Activated T-helper 1 cell treated with anti-CD3 and anti-CD28 coated beads, Interleukin-12 subunit alpha, Interleukin-12 subunit beta, Interleukin-2, Interleukin-4 antibody, amounts not matched to agents 30 ng/mL and 10 ng/mL and 1 ng/mL, durations not matched to agents 14 hours and 24 hours and 36 hours (primary cell): ENCODE data around the gene ADTRP. TPM values are rescaled to one million over a fixed set of nuclear protein-coding genes. Genes with fewer than 3 reads are reported as not detected.
"Not testable (repeated sequence)": the region's sequence is repeated elsewhere in the genome, so short reads cannot be mapped to it uniquely, and the experiment has no call there.

Experiments
- DNase-seq: peaks from one replicate; pipeline ENCODE4 v3.0.0; 2021; ENCODE audit warnings: low spot score
- H3K27ac Mint-ChIP-seq: one replicate; pipeline ENCODE4 v1.8.0; 2021; ENCODE audit warnings: mild to moderate bottlenecking, mixed read lengths
- H3K27me3 Mint-ChIP-seq: one replicate; pipeline ENCODE4 v1.8.0; 2022; ENCODE audit warnings: mild to moderate bottlenecking, moderate library complexity, mixed read lengths; ENCODE audit not compliant: insufficient read depth
- H3K36me3 Mint-ChIP-seq: one replicate; pipeline ENCODE4 v1.8.0; 2021; ENCODE audit warnings: low read depth, mixed read lengths
- H3K4me1 Mint-ChIP-seq: one replicate; pipeline ENCODE4 v1.8.0; 2021; ENCODE audit warnings: low read depth, mixed read lengths
- H3K4me3 Mint-ChIP-seq: one replicate; pipeline ENCODE4 v1.8.0; 2021; ENCODE audit warnings: mild to moderate bottlenecking, moderate library complexity, mixed read lengths
- H3K9me3 Mint-ChIP-seq: one replicate; pipeline ENCODE4 v1.8.0; 2021; ENCODE audit warnings: mixed read lengths
- intact Hi-C: fragments of 100-400 bp; cut with micrococcal nuclease; formaldehyde crosslinking; loops from one replicate; pipeline ENCODE4 v1.15.1; 2024
- total RNA-seq: library from RNA; stranded (reverse); gene quantifications from 2 replicates; pipeline ENCODE4 v1.2.3, GENCODE V29; 2022

The ADTRP gene
- total RNA-seq, 1 donor from 2014 or later: 10.6 TPM

DNA sequence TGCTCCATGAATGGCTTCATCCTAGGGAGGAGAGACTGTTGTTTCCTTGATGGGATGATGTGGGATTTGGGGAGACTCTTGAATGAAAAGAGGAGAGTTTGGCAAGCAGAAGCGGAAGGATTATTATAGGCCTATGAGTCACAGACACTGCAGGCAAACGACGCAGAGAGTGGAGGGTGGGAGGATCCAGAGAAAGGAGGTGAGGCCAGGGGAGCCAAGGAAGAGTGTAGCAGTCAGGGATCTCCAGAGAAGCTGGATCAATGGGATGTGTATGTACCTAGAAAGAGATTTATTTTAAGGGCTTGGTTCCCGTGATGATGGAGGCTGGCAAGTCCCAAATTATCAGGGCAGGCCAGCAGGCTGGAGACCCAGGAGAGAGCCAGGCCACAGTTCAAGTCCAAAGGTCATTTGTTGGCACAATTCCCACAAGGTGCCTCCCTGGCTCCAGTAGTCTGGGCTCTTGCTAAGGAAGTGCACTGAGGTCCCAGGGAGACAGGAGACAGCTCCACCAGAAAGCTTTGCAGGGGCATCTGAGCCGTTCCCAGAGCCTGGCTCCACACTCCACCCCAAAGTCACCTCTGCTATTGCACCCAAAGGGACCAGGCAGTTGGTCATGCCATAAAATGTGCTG, 76.0 kb downstream of the ADTRP start:
- no peak for DNase-seq
- H3K4me1 Mint-ChIP-seq: peaks cover 29% of the 10 kb centered on the region
- no peaks in the 10 kb centered on the region for H3K9me3 Mint-ChIP-seq
- no peaks in the 10 kb centered on the region for H3K36me3 Mint-ChIP-seq
- intact Hi-C loops: no loop called here
- H3K4me3 Mint-ChIP-seq: no peak overlapping the region
- H3K27me3 Mint-ChIP-seq: no peaks in the 10 kb centered on the region
- peak overlapping the region; percentile 35 for H3K27ac Mint-ChIP-seq

DNA sequence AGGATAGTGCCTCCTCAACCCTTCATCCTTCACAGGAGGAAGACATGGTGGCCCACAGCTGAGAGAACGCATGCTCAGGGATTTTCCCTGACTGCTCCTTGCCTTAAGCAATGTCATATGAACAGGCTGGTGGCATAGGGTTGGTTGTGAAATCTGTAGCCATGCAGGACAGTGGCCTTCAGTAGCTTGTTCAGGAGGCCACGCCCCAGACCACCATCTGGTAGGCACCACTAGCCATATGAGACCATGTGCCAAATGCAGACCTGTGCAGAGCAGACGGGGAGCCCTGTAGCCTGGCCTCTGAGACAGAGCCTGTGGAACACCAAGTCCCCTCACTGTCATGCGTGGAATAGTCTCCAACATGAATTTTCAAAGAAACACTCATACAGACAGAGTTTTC, 76.5 kb downstream of the ADTRP start:
- no peak for DNase-seq
- Mint-ChIP-seq H3K27me3 (no peaks in the 10 kb centered on the region), H3K4me3 (no peak overlapping the region), H3K36me3 (no peaks in the 10 kb centered on the region), H3K27ac (peak overlapping the region; percentile 35), H3K4me1 (peaks cover 29% of the 10 kb centered on the region), H3K9me3 (no peaks in the 10 kb centered on the region)
- intact Hi-C loops: no loop called here

DNA sequence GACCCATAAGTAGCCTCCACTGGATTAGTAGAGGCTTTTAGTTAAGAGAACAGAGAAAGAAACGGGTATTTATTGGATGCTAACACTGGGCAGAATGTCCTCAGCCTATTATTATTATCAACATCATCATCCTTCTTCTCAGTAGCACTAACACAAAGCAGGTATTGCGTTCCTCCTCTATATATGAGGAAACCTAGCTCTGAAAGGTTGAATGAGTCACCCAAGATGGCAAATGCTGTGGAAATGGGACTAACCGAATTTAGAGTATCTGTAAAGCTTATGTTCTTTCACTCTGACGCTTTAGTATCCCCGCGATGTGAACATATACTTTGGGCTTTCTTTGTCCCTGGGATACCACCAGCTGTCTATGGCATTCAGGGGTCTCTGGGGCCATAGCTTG, 77.0 kb downstream of the ADTRP start:
- intact Hi-C loops: loop anchor here (2.0 kb wide), 1 partner anchor 309 kb away; no protein-coding TSS in a partner anchor
- Mint-ChIP-seq H3K27me3 (no peaks in the 10 kb centered on the region), H3K36me3 (no peaks in the 10 kb centered on the region), H3K9me3 (no peaks in the 10 kb centered on the region), H3K4me1 (peaks cover 29% of the 10 kb centered on the region), H3K27ac (no peak overlapping the region), H3K4me3 (no peak overlapping the region)
- DNase-seq: no peak

DNA sequence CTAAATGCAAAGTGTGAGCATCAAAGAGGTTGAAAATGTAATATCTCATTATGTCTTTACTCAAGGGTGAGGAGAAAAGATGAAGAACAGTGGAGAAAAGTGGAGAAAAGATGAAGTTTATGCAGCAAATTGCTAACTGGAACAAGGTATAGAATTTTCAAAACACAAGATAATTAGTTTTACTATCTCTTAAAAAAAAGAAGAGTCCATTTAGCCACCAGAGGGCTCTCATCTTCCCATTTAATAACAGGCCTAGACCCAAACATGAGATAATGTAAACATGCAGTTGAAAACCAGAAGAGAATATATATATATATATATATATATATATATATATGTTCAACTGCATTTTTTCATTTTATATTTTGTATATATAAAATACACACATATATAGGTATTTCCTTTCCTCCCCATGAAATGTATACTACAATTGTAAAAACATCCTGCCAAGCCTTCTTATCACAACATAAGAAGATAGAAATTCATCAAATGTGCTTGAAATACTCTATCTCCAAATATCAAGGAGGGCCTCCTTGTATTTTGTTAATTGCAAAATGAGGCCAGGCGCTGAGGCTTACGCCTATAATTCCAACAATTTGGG, 78.4 kb downstream of the ADTRP start:
- Mint-ChIP-seq H3K36me3 (no peaks in the 10 kb centered on the region), H3K27me3 (no peaks in the 10 kb centered on the region), H3K27ac (peak overlapping the region; percentile 37), H3K9me3 (no peaks in the 10 kb centered on the region), H3K4me1 (peaks cover 26% of the 10 kb centered on the region), H3K4me3 (no peak overlapping the region)
- intact Hi-C loops: loop anchor here (1.0 to 2.0 kb wide), 4 partner anchors 11 to 589 kb away; no protein-coding TSS in a partner anchor
- no peak for DNase-seq

DNA sequence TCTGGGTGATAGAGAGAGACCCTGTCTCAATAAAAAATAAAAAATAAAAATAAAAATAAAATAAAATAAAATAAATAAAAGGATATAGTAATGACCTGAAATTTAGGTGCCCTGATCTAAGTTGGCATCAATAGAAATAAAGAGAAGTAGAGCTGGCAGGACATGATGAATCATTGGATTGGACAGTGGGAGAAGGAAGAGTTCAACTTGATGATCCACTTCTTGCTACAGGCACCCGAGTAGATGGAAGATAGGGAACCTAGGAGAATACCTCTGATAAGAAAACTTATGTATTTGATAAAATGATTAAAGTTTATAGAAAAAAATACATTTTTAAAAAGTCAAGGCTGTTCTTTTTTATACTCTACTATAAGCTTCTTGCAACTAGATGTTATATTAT, 79.0 kb downstream of the ADTRP start:
- no peak for DNase-seq
- Mint-ChIP-seq H3K4me3 (no peak overlapping the region), H3K36me3 (no peaks in the 10 kb centered on the region), H3K27ac (no peak overlapping the region), H3K9me3 (no peaks in the 10 kb centered on the region), H3K4me1 (peaks cover 22% of the 10 kb centered on the region), H3K27me3 (no peaks in the 10 kb centered on the region)
- intact Hi-C loops: no loop called here

DNA sequence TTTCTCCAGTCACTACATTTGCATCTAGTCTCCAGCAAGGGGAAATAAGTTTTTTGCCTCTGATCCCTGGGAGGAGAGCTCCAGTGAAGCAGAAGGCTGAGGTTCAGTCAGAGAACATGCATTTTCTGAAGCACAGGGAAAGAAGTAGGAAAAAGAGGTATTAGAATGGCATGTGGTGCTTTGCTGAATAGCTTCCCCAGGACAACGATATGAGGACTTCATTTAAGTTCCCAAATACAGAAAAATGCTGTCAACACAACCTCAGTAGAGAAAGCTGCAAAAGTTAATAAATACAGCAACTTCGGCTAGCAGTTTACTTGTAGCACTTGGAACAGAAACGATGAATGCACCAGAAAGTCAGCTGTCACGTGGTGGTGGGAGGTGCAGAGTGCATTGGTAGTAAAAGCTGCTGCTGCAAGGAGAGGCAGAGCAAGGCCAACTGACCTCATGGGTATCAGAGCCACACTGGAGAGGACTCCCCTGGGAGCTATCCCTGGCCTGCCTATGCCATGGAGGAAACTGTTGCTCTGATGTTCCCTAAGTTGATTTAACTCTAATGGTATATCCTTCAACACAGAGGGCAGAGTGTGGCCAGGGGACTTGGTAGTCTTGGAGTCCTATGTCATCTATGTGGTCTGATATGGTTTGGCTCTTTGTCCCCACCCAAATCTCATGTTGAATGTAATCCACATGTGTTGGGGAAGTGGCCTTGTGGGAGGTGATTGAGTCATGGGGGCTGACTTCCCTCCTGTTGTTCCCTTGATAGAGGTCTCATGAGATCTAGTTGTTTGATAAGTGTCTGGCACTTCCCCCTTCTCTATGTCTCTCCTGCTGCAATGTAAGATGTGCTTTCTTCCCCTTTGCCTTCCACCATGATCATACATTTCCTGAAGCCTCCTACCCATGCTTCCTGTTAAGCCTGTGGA, 85.9 kb downstream of the ADTRP start:
- DNase-seq: no peak
- no peaks in the 10 kb centered on the region for H3K36me3 Mint-ChIP-seq
- intact Hi-C loops: no loop called here
- no peaks in the 10 kb centered on the region for H3K27me3 Mint-ChIP-seq
- H3K9me3 Mint-ChIP-seq: peaks cover 25% of the 10 kb centered on the region
- H3K4me1 Mint-ChIP-seq: peaks cover 15% of the 10 kb centered on the region
- no peak overlapping the region for H3K4me3 Mint-ChIP-seq
- no peak overlapping the region for H3K27ac Mint-ChIP-seq

DNA sequence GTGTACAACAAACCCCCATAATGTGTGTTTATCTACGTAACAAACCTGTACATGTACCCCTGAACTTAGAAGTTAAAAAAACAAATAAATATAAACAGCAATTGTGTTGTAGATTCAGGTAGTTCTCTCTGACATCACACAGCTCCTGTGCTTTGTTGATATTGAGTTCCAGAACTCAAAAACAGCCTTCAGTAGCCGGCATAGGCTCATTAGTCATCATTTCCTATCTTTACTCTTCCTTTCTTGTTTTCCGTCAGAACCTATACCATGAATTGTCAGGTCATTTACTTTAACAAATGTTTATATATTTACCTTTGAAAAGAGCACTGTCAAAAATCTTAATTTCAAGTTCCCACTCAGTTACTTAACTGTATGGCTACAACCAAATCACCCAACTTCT, 88.8 kb downstream of the ADTRP start:
- no peak overlapping the region for H3K27ac Mint-ChIP-seq
- intact Hi-C loops: no loop called here
- H3K4me1 Mint-ChIP-seq: peaks cover 15% of the 10 kb centered on the region
- H3K9me3 Mint-ChIP-seq: peaks cover 25% of the 10 kb centered on the region
- H3K27me3 Mint-ChIP-seq: no peaks in the 10 kb centered on the region
- H3K4me3 Mint-ChIP-seq: no peak overlapping the region
- DNase-seq: no peak
- H3K36me3 Mint-ChIP-seq: no peaks in the 10 kb centered on the region

DNA sequence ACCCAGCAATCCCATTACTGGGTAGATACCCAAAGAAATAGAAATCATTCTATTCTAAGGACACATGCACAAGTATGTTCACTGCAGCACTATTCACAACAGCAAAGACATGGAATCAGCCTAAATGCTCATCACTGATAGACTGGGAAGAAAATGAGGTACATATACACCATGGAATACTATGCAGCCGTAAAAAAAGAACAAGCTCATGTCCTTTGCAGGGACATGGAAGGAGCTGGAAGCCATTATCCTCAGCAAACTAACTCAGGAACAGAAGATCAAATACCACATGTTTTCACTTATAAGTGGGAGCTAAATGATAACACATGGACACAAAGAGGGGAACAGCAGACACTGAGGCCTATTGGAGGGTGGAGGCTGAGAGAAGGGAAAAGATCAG, 89.2 kb downstream of the ADTRP start:
- H3K27ac Mint-ChIP-seq: not testable (repeated sequence)

DNA sequence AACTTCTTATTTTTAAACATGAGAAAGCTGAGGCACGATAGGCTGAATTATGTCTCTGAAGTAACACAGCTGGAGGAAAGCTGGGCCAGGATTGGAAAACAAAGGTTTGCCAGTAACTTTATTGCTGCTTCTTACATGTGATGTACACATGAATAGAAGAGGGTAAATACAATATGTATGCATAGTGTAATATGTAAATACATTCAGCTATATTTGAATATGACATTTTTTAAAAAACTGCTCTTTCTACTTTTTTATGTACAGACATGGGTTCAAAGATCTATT, 90.2 kb downstream of the ADTRP start:
- Mint-ChIP-seq H3K4me1 (peaks cover 15% of the 10 kb centered on the region), H3K27ac (no peak overlapping the region), H3K9me3 (peaks cover 20% of the 10 kb centered on the region), H3K36me3 (no peaks in the 10 kb centered on the region), H3K27me3 (no peaks in the 10 kb centered on the region), H3K4me3 (no peak overlapping the region)
- intact Hi-C loops: no loop called here
- no peak for DNase-seq

More for the DNA sequence above, 89.2 kb downstream of the ADTRP start:
- intact Hi-C loops, DNase-seq, H3K36me3 Mint-ChIP-seq, H3K4me3 Mint-ChIP-seq, H3K27me3 Mint-ChIP-seq: not testable (repeated sequence)
- Mint-ChIP-seq H3K4me1 (peaks cover 15% of the 10 kb centered on the region), H3K9me3 (peaks cover 25% of the 10 kb centered on the region)

DNA sequence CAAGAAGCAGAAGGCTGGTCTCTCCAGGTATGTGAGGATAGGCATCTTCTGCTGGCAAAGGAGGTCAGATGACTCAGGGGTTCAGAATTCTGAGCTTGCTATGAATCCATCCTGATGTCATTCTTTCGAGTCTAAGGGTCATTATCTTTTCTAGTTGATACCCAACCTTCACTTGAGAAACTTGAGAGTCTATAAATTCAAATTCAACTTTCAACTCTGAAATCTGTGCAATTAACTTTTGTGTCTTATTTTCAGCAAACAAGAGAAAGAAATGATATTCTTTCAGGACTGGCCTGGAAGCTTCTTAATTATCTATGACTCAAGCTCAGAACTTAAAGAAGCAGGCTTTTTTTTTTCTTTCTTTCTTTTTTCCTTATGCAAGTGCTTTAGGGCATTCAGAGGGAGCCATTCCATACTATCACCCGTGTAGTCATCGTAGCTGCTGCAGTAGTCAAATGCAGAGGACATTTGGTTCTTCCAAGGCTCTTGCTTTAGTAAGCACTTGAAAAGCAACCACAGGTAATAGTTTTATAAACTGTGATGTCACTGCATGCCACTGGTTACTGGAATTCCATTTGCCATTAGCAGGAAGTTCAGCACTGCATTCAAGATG, 93.0 kb downstream of the ADTRP start:
- peaks cover 8% of the 10 kb centered on the region for H3K4me1 Mint-ChIP-seq
- no peak overlapping the region for H3K27ac Mint-ChIP-seq

DNA sequence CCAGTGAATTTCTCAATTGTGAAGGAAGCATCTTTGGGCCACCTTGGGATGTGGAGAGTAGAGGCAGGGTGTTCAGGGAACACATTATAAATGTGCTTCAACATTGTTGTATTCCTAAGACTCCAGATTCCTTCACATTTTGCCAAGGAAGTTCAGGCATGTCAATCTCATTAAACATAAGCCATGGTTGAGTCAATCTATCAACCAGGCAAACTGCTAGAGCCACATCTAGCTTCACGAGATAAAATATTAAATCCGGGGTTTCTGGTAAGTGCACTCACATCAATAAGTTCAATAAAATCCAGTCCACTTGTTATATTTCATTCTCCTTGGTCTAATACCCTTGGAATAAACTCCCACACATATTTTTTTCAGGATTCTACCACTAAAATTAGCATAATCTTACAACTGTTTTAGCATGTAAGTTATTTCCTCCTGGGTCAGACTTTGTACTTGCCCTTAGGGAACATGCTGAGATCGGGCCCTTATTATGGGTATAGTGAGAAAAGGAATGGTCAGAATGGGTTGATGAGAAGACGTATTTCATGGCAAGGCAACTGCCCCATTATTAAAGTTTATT, 93.6 kb downstream of the ADTRP start:
- no peak overlapping the region for H3K27ac Mint-ChIP-seq
- no peaks in the 10 kb centered on the region for H3K27me3 Mint-ChIP-seq
- intact Hi-C loops: no loop called here
- peaks cover 14% of the 10 kb centered on the region for H3K9me3 Mint-ChIP-seq
- H3K36me3 Mint-ChIP-seq: no peaks in the 10 kb centered on the region
- no peak for DNase-seq
- no peak overlapping the region for H3K4me3 Mint-ChIP-seq
- H3K4me1 Mint-ChIP-seq: peaks cover 3% of the 10 kb centered on the region

More for the DNA sequence above, 93.0 kb downstream of the ADTRP start:
- Mint-ChIP-seq H3K4me3 (no peak overlapping the region), H3K27me3 (no peaks in the 10 kb centered on the region), H3K36me3 (no peaks in the 10 kb centered on the region), H3K9me3 (peaks cover 14% of the 10 kb centered on the region)
- no peak for DNase-seq
- intact Hi-C loops: no loop called here

DNA sequence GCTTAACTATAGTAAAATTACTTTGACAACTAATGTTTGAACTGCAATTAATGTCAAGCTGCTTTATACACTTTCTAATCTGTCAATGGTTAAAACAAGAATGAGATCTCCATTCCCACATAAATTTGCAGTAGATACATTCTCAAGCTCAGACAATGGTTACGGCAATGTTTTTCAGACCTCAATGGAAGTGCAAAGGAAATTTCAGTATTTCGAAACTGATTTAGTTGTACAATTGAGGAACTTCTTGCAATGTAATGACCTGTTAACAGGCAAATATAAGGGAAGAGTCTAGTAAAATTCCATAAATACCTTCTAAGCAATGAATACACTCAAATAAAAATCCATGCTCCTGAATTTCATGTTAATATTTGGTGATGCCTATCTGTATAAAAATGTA, 94.7 kb downstream of the ADTRP start:
- intact Hi-C loops: no loop called here
- H3K4me1 Mint-ChIP-seq: no peaks in the 10 kb centered on the region
- no peaks in the 10 kb centered on the region for H3K36me3 Mint-ChIP-seq
- no peak for DNase-seq
- no peak overlapping the region for H3K4me3 Mint-ChIP-seq
- H3K27me3 Mint-ChIP-seq: no peaks in the 10 kb centered on the region
- no peak overlapping the region for H3K27ac Mint-ChIP-seq
- H3K9me3 Mint-ChIP-seq: peaks cover 16% of the 10 kb centered on the region
